Measurements from ENCODE around the gene SBNO2. TPM values are rescaled to one million over a fixed set of nuclear protein-coding genes. Genes with fewer than 3 reads are reported as not detected.

SBNO2 gene, protein sequence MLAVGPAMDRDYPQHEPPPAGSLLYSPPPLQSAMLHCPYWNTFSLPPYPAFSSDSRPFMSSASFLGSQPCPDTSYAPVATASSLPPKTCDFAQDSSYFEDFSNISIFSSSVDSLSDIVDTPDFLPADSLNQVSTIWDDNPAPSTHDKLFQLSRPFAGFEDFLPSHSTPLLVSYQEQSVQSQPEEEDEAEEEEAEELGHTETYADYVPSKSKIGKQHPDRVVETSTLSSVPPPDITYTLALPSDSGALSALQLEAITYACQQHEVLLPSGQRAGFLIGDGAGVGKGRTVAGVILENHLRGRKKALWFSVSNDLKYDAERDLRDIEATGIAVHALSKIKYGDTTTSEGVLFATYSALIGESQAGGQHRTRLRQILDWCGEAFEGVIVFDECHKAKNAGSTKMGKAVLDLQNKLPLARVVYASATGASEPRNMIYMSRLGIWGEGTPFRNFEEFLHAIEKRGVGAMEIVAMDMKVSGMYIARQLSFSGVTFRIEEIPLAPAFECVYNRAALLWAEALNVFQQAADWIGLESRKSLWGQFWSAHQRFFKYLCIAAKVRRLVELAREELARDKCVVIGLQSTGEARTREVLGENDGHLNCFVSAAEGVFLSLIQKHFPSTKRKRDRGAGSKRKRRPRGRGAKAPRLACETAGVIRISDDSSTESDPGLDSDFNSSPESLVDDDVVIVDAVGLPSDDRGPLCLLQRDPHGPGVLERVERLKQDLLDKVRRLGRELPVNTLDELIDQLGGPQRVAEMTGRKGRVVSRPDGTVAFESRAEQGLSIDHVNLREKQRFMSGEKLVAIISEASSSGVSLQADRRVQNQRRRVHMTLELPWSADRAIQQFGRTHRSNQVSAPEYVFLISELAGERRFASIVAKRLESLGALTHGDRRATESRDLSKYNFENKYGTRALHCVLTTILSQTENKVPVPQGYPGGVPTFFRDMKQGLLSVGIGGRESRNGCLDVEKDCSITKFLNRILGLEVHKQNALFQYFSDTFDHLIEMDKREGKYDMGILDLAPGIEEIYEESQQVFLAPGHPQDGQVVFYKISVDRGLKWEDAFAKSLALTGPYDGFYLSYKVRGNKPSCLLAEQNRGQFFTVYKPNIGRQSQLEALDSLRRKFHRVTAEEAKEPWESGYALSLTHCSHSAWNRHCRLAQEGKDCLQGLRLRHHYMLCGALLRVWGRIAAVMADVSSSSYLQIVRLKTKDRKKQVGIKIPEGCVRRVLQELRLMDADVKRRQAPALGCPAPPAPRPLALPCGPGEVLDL (N-terminal part only)
- 13.4 and 13.6 TPM in 2 replicates for total RNA-seq (2012; rRNA removed)
- polyA plus RNA-seq (2012; rRNA removed), result 40.4 and 40.5 TPM in 2 replicates
- 16.4 and 33.2 TPM in 2 replicates for polyA plus RNA-seq (2012; cell fraction: cytosol; rRNA removed)
- 123 and 292 TPM in 2 replicates for polyA plus RNA-seq (2012; cell fraction: nucleus; rRNA removed; ENCODE audit: low replicate concordance)
- Bru-seq, nascent RNA, result percentile 71 among the genes with signal in this experiment
- percentile 77 among the genes with signal in this experiment for BruChase-seq, experiment 1, labeled RNA remaining after a 6-hour chase
- percentile 67 among the genes with signal in this experiment for BruChase-seq, experiment 2, labeled RNA remaining after a 2-hour chase
- long read RNA-seq, full-length matches to known transcripts, result 6 of 34 reads
- long read RNA-seq, partial matches to known transcripts, result 12 of 34 reads
- long read RNA-seq, other reads (novel, unspliced or antisense), result 16 of 34 reads

DNA sequence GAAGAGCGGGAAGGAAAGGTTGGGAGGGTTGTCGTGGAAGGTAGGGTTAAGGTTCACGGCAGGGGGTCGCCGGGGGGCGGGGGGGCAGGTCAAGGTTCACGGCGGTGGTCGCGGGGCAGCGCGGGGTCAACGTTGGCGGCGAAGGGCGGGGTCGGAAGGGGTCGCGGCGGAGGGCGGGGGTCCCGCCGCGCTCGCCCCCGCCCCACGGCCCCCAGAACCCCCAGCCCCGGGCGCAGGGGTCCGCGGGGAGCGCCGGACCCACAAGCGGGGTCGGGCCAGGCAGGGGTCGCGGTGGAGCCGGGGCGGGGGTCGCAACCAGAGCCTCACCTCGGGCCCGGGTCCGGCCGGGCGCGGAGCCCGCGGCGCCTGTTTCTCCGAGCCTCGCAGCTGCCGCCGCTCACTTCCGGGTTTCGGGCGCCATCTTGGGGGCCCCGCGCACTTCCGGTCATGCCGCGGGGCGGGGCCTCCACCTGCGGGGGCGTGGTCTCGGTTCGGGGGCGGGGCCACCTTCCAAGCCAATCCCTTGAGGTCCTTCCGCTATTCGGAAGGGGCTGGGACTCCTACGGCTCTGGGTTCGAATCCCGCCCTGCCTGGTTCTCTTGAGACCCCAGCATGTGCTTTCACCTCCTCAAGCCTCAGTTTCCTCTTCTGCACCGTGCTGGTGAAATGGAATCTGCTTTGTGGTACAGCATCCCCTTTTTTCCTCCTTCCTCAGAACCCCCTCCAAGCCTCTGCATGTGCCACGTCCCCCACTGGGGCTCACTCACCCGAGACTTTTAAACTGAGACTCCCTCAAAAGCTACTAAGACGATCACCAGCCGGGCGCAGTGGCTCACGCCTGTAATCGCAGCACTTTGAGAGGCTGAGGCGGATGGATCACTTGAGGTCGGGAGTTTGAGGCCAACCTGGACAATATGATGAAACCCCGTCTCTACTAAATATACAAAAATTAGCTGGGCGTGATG lies at the start of gene SBNO2:
Gene SBNO2, minus strand, starts transcription at position 424 of the 965 bp plus-strand sequence. CDS start 19,992 bp downstream, outside the sequence.
- in situ Hi-C loops (cut with MboI; ENCODE audit: low sequenced_read_pairs) (no loop called here), dilution Hi-C loops (cut with HindIII; ENCODE audit: low sequenced_read_pairs, unreplicated experiment) (no loop called here), intact Hi-C loops (cut with micrococcal nuclease) (loop anchor here (5.0 kb wide), 1 partner anchor 42 kb away; no protein-coding TSS in a partner anchor)
- H3K79me1 ChIP-seq (ENCODE audit: low read depth in 1 of 2, low read length in 2 of 2), result peaks cover 6 to 48% of the 10 kb centered on the region in 2 experiments; a peak in 3 of 4 replicates
- H3K4me3 ChIP-seq (ENCODE audit: insufficient read depth, low read depth, low read length), result peak within 1 kb of the TSS; percentile 92
- peak within 1 kb of the TSS; percentile 78 for H3K18ac ChIP-seq (ENCODE audit: low read depth, low read length)
- ChIA-PET CTCF (interaction anchor here (0.6 kb wide), 1 partner anchor 61 kb away, joined by 3 read pairs; no protein-coding TSS in a partner anchor), POLR2A (ENCODE audit: unreplicated experiment) (no interaction called here)
- H3K9me1 ChIP-seq (ENCODE audit: insufficient read depth, low read length), result peaks cover 24% of the 10 kb centered on the region
- H4K20me1 ChIP-seq (ENCODE audit: insufficient read depth, low read length), result peaks cover 30% of the 10 kb centered on the region
- BruUV-seq (replicated peaks), result no TSS peak
- peak within 1 kb of the TSS; percentile 60; the same call in 1 of the 2 replicates for H2BK20ac ChIP-seq (ENCODE audit: low read depth, low read length)
- peaks cover 37% of the 10 kb centered on the region for H3K4me1 ChIP-seq (ENCODE audit: control insufficient read depth, insufficient read depth, low read length)
- H2AK9ac ChIP-seq (replicated peaks; ENCODE audit: low read depth, low read length, poor library complexity), result peak within 1 kb of the TSS; percentile 86
- H3K9me3 ChIP-seq (ENCODE audit: control insufficient read depth, insufficient read depth, low read length), result peaks cover 2% of the 10 kb centered on the region; the same call in 1 of the 2 replicates
- DNase-seq (peak; percentile 80), ATAC-seq (ENCODE audit: low read depth) (peak; percentile 56)
- peak within 1 kb of the TSS; percentile 99 for H3K27ac ChIP-seq (ENCODE audit: insufficient read depth, low read length)
- peak within 1 kb of the TSS; percentile 93 for H4K5ac ChIP-seq (ENCODE audit: low read depth, low read length)
- peak within 1 kb of the TSS; percentile 85 for H3K56ac ChIP-seq (ENCODE audit: extremely low read depth, insufficient read depth, low read length)
- 12% methylated on average over 25 of the region's 84 CpGs; no CpG with 5 or more reads in 1 of the 2 experiments for WGBS, 2 experiments (ENCODE audit: extremely low coverage in 2 of 2, insufficient read length in 1 of 2)
- peak within 1 kb of the TSS; percentile 66 for H2AFZ ChIP-seq (replicated peaks; ENCODE audit: low read length, poor library complexity)
- peak within 1 kb of the TSS; percentile 92 for H4K91ac ChIP-seq (ENCODE audit: insufficient read depth, low read depth, low read length)
- peak within 1 kb of the TSS; percentile 90 for H3K4me2 ChIP-seq (ENCODE audit: low read depth, low read length)
- H3K14ac ChIP-seq (replicated peaks; ENCODE audit: low read depth, low read length), result peak within 1 kb of the TSS; percentile 95
- peak within 1 kb of the TSS; percentile 99 for H3K9ac ChIP-seq (ENCODE audit: low read depth, low read length)
- H3K27me3 ChIP-seq (ENCODE audit: control insufficient read depth, insufficient read depth, low read length), result no peaks in the 10 kb centered on the region
- H3K4ac ChIP-seq (ENCODE audit: low read depth, low read length), result peak within 1 kb of the TSS; percentile 94
- H2BK120ac ChIP-seq (ENCODE audit: low read depth, low read length), result peak within 1 kb of the TSS; percentile 67
- peak within 1 kb of the TSS; percentile 63; the same call in 1 of the 3 replicates for H2BK15ac ChIP-seq (ENCODE audit: low read depth, low read length)
- peak within 1 kb of the TSS; percentile 79 for H2AK5ac ChIP-seq (ENCODE audit: low read depth, low read length)
- peak within 1 kb of the TSS; percentile 74 to 92 for H4K8ac ChIP-seq (ENCODE audit: low read depth in 2 of 2, low read length in 2 of 2)
- H2BK5ac ChIP-seq (ENCODE audit: low read depth, low read length, poor library complexity, severe bottlenecking), result peak within 1 kb of the TSS; percentile 72
- peak within 1 kb of the TSS; percentile 94 for H3K23ac ChIP-seq (ENCODE audit: low read depth, low read length)
- peaks cover 2% of the 10 kb centered on the region; the same call in 1 of the 2 replicates for H3K36me3 ChIP-seq (ENCODE audit: control insufficient read depth, insufficient read depth, low read length)
- TF ChIP-seq CHD1 (IDR thresholded peaks at IDR 0.05; ENCODE audit: low read depth, low read length) (no peak), FOS (IDR thresholded peaks at IDR 0.05; ENCODE audit: low read depth, low read length) (no peak), RFX5 (IDR thresholded peaks at IDR 0.05; ENCODE audit: low read depth, low read length) (no peak), NFE2L2 (IDR thresholded peaks at IDR 0.05; ENCODE audit: low read depth, low read length) (no peak), MAZ (IDR thresholded peaks at IDR 0.05; ENCODE audit: borderline replicate concordance, low read depth, low read length) (peak; percentile 98), MXI1 (IDR thresholded peaks at IDR 0.05; ENCODE audit: borderline replicate concordance, low read depth, low read length) (peak; percentile 57; the same call in 1 of the 2 replicates), POLR2A (IDR thresholded peaks at IDR 0.05; ENCODE audit: low read depth, low read length) (peak; percentile 90)
- TF ChIP-seq, protein P1, sequence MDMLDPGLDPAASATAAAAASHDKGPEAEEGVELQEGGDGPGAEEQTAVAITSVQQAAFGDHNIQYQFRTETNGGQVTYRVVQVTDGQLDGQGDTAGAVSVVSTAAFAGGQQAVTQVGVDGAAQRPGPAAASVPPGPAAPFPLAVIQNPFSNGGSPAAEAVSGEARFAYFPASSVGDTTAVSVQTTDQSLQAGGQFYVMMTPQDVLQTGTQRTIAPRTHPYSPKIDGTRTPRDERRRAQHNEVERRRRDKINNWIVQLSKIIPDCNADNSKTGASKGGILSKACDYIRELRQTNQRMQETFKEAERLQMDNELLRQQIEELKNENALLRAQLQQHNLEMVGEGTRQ (IDR thresholded peaks at IDR 0.05; ENCODE audit: low read depth, low read length), result peak; percentile 78

Data from IMR-90 (cell line).